Measurements from ENCODE around the gene ZNF805.

The ZNF805 gene

DNA sequence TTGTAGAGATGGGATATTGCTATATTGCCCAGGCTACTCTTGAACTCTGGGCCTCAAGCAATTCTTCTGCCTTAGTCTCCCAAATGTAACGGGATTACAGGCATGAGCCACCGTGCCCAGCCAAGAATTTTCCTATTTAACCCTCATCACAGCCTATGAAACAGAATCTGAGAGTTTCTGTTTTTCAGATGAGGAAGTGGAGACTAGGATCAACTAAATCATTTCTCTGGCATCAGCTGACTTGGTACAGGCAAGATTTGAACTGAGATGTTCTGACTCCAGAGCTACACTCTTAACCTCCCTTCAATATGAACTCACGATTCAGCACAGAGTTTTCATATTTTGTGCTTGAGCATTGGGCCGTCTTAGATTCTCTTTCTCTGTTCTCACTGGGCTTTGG lies 47.9 kb downstream of the ZNF805 start:
- H3K4me3 ChIP-seq (ENCODE audit: low read depth, low read length), result no peak overlapping the region
- in situ Hi-C loops (cut with HindIII; ENCODE audit: low sequenced_read_pairs), result no loop called here
- TF ChIP-seq, protein P1, sequence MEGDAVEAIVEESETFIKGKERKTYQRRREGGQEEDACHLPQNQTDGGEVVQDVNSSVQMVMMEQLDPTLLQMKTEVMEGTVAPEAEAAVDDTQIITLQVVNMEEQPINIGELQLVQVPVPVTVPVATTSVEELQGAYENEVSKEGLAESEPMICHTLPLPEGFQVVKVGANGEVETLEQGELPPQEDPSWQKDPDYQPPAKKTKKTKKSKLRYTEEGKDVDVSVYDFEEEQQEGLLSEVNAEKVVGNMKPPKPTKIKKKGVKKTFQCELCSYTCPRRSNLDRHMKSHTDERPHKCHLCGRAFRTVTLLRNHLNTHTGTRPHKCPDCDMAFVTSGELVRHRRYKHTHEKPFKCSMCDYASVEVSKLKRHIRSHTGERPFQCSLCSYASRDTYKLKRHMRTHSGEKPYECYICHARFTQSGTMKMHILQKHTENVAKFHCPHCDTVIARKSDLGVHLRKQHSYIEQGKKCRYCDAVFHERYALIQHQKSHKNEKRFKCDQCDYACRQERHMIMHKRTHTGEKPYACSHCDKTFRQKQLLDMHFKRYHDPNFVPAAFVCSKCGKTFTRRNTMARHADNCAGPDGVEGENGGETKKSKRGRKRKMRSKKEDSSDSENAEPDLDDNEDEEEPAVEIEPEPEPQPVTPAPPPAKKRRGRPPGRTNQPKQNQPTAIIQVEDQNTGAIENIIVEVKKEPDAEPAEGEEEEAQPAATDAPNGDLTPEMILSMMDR (IDR thresholded peaks at IDR 0.05; ENCODE audit: low read depth, low read length), result no peak
- DNase-seq (ENCODE audit: low read depth, low spot score), result no peak

DNA sequence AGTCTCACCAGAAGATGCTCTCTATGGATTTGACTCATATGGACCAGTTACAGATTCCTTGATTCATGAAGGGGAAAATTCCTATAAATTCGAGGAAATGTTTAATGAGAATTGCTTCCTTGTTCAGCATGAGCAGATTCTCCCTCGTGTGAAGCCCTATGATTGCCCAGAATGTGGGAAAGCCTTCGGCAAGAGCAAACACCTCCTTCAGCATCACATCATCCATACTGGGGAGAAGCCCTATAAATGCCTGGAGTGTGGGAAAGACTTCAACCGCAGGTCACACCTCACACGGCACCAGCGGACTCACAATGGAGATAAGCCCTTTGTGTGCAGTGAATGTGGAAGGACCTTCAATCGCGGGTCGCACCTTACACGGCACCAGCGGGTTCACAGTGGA lies 50.5 kb downstream of the ZNF805 start:
- TF ChIP-seq, protein P1 (IDR thresholded peaks at IDR 0.05; ENCODE audit: low read depth, low read length), result no peak

DNA sequence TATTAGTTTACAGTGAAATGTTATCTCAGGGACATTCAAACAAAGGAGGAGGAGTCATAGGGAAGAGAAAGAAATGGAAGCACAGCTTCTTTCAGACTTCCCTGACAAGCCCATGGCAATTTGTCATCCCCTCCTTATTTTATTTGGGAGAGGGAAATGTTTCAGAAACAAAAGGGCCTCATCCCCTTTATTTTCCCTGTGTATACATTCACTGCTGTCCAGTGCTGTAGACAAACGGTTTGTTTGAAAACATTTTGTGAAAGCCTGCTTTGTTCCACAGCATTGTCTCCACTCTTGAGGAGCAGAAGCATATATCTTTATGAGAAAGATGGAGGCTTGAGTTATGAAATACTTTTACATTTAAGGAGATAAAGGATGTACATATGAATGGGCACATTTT lies 52.1 kb downstream of the ZNF805 start:
- TF ChIP-seq, protein P1 (IDR thresholded peaks at IDR 0.05; ENCODE audit: low read depth, low read length), result no peak
- in situ Hi-C loops (cut with HindIII; ENCODE audit: low sequenced_read_pairs), result no loop called here
- no peak overlapping the region for H3K4me3 ChIP-seq (ENCODE audit: low read depth, low read length)
- DNase-seq (ENCODE audit: low read depth, low spot score), result no peak

More for the DNA sequence above, 50.5 kb downstream of the ZNF805 start:
- in situ Hi-C loops (cut with HindIII; ENCODE audit: low sequenced_read_pairs), result no loop called here
- no peak for DNase-seq (ENCODE audit: low read depth, low spot score)
- H3K4me3 ChIP-seq (ENCODE audit: low read depth, low read length), result no peak overlapping the region

DNA sequence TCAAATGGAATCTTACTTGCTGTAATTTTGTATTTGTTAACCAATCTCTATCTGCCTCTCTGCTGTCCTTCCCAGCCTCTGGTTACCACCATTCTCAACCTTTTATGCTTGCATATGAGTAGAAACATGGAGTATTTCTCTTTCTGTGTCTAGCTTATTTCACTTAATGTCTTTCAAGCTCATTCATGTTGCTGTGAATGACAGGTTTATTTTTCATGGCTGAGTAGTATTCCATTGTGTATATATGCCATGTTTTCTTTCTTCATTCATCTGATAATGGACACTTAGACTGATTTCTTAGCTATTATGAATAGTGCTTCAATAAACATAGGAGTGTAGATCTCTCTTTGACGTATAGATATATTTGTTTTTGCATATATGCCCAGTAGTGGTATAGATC lies 53.3 kb downstream of the ZNF805 start:
- H3K4me3 ChIP-seq (ENCODE audit: low read depth, low read length), result no peak overlapping the region
- TF ChIP-seq, protein P1 (IDR thresholded peaks at IDR 0.05; ENCODE audit: low read depth, low read length), result no peak
- in situ Hi-C loops (cut with HindIII; ENCODE audit: low sequenced_read_pairs), result no loop called here
- DNase-seq (ENCODE audit: low read depth, low spot score), result no peak

DNA sequence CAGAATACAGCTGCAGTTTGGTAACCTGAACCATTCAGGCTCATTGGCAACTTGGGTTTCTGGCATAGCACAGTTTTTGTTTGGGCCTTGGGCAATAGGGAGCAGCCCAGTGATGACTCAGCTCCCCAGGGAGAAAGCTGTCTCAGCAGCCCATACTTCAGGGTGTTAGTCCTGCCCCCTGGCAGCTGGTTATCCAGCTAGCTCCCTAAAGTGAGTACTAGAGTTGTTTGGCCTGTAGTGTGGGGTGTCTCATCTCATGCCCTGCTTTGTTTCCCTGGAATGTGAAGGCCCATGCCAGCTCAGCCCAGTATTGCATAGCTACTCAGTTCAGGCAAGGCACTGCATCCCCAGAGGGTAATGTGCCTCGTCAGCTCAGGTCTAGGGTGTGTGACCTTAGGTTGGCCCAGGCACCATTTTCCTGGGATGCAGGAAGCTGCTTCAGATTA lies 61.6 kb downstream of the ZNF805 start:
- H3K4me3 ChIP-seq (ENCODE audit: low read depth, low read length), result no peak overlapping the region
- DNase-seq (ENCODE audit: low read depth, low spot score), result peak; percentile 83
- TF ChIP-seq, protein P1 (IDR thresholded peaks at IDR 0.05; ENCODE audit: low read depth, low read length), result no peak
- in situ Hi-C loops (cut with HindIII; ENCODE audit: low sequenced_read_pairs), result no loop called here

DNA sequence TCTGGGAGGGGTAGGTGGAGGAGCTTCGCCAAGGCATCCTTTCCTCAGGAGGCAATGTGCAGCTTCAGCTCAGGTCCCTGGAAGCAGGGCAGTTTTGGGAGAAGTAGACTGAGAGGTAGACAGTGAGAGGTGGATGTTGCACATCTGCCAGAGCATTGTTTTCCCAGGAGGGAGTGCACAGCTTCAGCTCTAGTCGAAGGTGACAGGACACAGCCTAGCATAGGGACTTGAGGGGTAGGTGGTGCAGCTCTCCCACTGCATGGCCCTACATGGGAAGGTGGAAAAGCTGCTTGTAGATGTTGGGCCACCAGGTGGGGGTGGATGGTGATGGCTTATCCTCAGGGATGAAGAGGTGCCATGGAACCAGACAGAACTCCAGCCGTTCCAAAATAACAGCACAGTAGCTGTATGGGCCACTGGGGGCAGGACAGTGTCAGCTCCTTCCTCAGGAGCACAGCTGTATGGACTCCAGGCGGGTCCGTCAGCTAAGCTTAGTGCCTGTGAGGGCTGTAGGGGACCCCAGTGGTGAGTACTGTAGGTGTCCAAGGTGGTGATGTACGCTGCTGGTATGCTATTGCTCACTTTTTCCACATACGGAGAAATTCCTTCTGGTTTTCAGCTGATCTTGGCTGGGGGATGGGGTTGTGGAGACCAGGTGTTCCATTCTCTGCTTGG lies 62.4 kb downstream of the ZNF805 start:
- in situ Hi-C loops (cut with HindIII; ENCODE audit: low sequenced_read_pairs), result no loop called here
- no peak for DNase-seq (ENCODE audit: low read depth, low spot score)

More for the DNA sequence above, 62.4 kb downstream of the ZNF805 start:
- H3K4me3 ChIP-seq (ENCODE audit: low read depth, low read length), result no peak overlapping the region
- TF ChIP-seq, protein P1 (IDR thresholded peaks at IDR 0.05; ENCODE audit: low read depth, low read length), result peak; percentile 2
